ENCODE measurements around the gene CELSR1.

- TF ChIP-seq POLR2A (IDR thresholded peaks at IDR 0.05): no peak
- TF ChIP-seq, protein P1, sequence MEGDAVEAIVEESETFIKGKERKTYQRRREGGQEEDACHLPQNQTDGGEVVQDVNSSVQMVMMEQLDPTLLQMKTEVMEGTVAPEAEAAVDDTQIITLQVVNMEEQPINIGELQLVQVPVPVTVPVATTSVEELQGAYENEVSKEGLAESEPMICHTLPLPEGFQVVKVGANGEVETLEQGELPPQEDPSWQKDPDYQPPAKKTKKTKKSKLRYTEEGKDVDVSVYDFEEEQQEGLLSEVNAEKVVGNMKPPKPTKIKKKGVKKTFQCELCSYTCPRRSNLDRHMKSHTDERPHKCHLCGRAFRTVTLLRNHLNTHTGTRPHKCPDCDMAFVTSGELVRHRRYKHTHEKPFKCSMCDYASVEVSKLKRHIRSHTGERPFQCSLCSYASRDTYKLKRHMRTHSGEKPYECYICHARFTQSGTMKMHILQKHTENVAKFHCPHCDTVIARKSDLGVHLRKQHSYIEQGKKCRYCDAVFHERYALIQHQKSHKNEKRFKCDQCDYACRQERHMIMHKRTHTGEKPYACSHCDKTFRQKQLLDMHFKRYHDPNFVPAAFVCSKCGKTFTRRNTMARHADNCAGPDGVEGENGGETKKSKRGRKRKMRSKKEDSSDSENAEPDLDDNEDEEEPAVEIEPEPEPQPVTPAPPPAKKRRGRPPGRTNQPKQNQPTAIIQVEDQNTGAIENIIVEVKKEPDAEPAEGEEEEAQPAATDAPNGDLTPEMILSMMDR (IDR thresholded peaks at IDR 0.05): no peak
- no peak for TF ChIP-seq POLR2AphosphoS5 (IDR thresholded peaks at IDR 0.05)
These were observed 77.9 kb downstream of the CELSR1 start for GRCh38 chr22:46459347-46460065.
